SK-N-SH treated with all-trans-retinoic acid at 6 μM for 48 hours (cell line): Measurements from ENCODE around the gene REXO4.

Source experiments
- ATAC-seq: fragments of 200-7000 bp; cut with Tn5 transposase; 3 replicates; pipeline ENCODE4 v1.9.1; 2020; ENCODE audit warnings: mild to moderate bottlenecking, moderate library complexity
- BACH2 ChIP-seq: fragments of 250-450 bp; sonication (Bioruptor Pico); IDR thresholded peaks from 2 replicates; pipeline ENCODE4 v1.9.0; 2021; ENCODE audit warnings: mild to moderate bottlenecking, borderline replicate concordance
- CSDC2 ChIP-seq: fragments of 250-450 bp; sonication (Bioruptor Pico); IDR thresholded peaks from 2 replicates; pipeline ENCODE4 v1.5.0; 2020; ENCODE audit warnings: mild to moderate bottlenecking, moderate library complexity
- CSRNP3 ChIP-seq: fragments of 250-450 bp; sonication (Bioruptor Pico); IDR thresholded peaks from 2 replicates; pipeline ENCODE4 v1.5.1; 2021; ENCODE audit warnings: mild to moderate bottlenecking, moderate library complexity
- ESRRG ChIP-seq: fragments of 250-450 bp; sonication (Bioruptor Pico); IDR thresholded peaks from 2 replicates; pipeline ENCODE4 v1.6.1; 2021; ENCODE audit warnings: mild to moderate bottlenecking
- GLIS3 ChIP-seq: fragments of 250-450 bp; sonication (Bioruptor Pico); IDR thresholded peaks from 2 replicates; pipeline ENCODE4 v1.5.0; 2020; ENCODE audit warnings: mild to moderate bottlenecking, moderate library complexity
- ISL1 ChIP-seq: fragments of 250-450 bp; sonication (Bioruptor Pico); IDR thresholded peaks from 2 replicates; pipeline ENCODE4 v2.1.2; 2022; ENCODE audit warnings: mild to moderate bottlenecking, moderate library complexity
- OSR1 ChIP-seq: fragments of 250-450 bp; sonication (Bioruptor Pico); IDR thresholded peaks from 2 replicates; pipeline ENCODE4 v1.8.0; 2022; ENCODE audit warnings: moderate library complexity, mild to moderate bottlenecking, inconsistent platforms
- PATZ1 ChIP-seq: fragments of 250-450 bp; sonication (Bioruptor Pico); IDR thresholded peaks from 2 replicates; pipeline ENCODE4 v1.8.0; 2020; ENCODE audit warnings: mild to moderate bottlenecking, moderate library complexity, borderline replicate concordance
- POU6F1 ChIP-seq: fragments of 250-450 bp; sonication (Bioruptor Pico); IDR thresholded peaks from 2 replicates; pipeline ENCODE4 v1.8.0; 2021; ENCODE audit warnings: low read depth, mild to moderate bottlenecking, moderate library complexity, borderline replicate concordance
- PPARA ChIP-seq: fragments of 250-450 bp; sonication (Bioruptor Pico); IDR thresholded peaks from 2 replicates; pipeline ENCODE4 v1.5.0; 2020; ENCODE audit warnings: mild to moderate bottlenecking, borderline replicate concordance
- RARB ChIP-seq: fragments of 250-450 bp; sonication (Bioruptor Pico); IDR thresholded peaks from 2 replicates; pipeline ENCODE4 v1.8.0; 2021; ENCODE audit warnings: mild to moderate bottlenecking, moderate library complexity
- SNAI2 ChIP-seq: fragments of 250-450 bp; sonication (Bioruptor Pico); IDR thresholded peaks from 2 replicates; pipeline ENCODE4 v1.5.0; 2020; ENCODE audit warnings: mild to moderate bottlenecking, moderate library complexity
- TCF4 ChIP-seq: fragments of 250-450 bp; sonication (Bioruptor Pico); IDR thresholded peaks from 2 replicates; pipeline ENCODE4 v1.8.0; 2021; ENCODE audit warnings: mild to moderate bottlenecking, moderate library complexity, borderline replicate concordance
- TOX ChIP-seq: fragments of 250-450 bp; sonication (Bioruptor Pico); IDR thresholded peaks from 2 replicates; pipeline ENCODE4 v1.8.0; 2021; ENCODE audit warnings: mild to moderate bottlenecking, moderate library complexity, borderline replicate concordance
- ZC3H10 ChIP-seq: fragments of 250-450 bp; sonication (Bioruptor Pico); IDR thresholded peaks from 2 replicates; pipeline ENCODE4 v1.5.1; 2021; ENCODE audit warnings: mild to moderate bottlenecking, moderate library complexity
- ZFP3 ChIP-seq: fragments of 250-450 bp; sonication (Bioruptor Pico); IDR thresholded peaks from 2 replicates; pipeline ENCODE4 v1.5.0; 2020; ENCODE audit warnings: mild to moderate bottlenecking, moderate library complexity
- ZNF565 ChIP-seq: fragments of 450-650 bp; formaldehyde crosslinking; conservative IDR thresholded peaks from 2 replicates; pipeline ENCODE4 v1.5.0; 2020; ENCODE audit warnings: low read depth, mild to moderate bottlenecking, moderate library complexity
- ZNF70 ChIP-seq: fragments of 450-650 bp; formaldehyde crosslinking; IDR thresholded peaks from 2 replicates; pipeline ENCODE4 v1.5.0; 2020; ENCODE audit warnings: mild to moderate bottlenecking, moderate library complexity
- ZNF8 ChIP-seq: fragments of 450-650 bp; formaldehyde crosslinking; IDR thresholded peaks from 2 replicates; pipeline ENCODE4 v1.5.0; 2020; ENCODE audit warnings: mild to moderate bottlenecking, moderate library complexity
- TF ChIP-seq, protein P1 (sequence below): fragments of 250-450 bp; sonication (Bioruptor Pico); IDR thresholded peaks from 2 replicates; pipeline ENCODE4 v1.5.1; 2020; ENCODE audit warnings: low read depth, mild to moderate bottlenecking, moderate library complexity
- TF ChIP-seq, protein P2 (sequence below): fragments of 250-450 bp; sonication (Bioruptor Pico); IDR thresholded peaks from 2 replicates; pipeline ENCODE4 v1.5.0; 2020; ENCODE audit warnings: mild to moderate bottlenecking, moderate library complexity

Gene REXO4

DNA sequence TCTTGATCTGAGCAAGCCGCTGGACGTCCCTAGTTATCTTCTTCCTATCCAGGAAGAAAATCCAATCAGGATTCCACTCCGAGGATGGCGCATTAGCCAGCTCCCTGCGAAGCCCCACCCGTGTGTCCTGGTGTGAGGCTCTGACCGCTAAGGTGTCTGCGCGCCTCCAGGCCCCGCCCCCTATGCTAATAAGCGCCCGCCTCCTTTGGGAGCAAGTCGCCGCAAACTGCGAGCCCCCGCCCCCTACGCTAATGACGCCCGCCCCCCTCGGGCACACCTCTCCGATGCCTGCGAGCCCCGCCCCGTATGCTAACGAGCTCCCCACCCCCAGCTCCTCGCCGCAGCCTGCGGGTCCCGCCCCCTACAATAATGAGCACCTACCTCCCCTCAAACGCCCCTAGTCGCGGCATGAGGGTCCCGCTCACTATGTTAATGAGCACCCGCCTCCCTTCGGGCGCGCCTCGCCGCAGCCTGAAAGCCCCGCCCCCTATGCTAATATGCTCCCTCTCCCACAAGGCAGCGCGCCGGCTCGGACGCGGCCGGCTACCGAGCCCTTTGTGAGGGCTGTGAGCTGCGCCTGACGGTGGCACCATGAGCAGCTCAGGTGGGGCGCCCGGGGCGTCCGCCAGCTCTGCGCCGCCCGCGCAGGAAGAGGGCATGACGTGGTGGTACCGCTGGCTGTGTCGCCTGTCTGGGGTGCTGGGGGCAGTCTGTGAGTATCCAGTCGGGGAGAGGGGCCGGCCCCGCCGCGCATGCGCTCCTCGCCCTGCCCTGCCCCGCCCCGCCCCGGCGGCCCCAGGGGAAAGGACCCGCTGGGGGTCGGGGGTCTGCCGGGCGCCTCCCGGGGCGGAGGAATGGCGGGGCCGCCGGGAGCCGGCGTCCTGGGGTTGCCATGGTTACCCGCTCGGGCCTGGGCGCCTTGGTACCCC is 41.9 kb upstream of the REXO4 start, which contains the start of gene CACFD1:
CACFD1 (plus strand) TSS at position 503 of the 929 bp plus-strand sequence; CDS start at position 592, 89 bp downstream.
- TF ChIP-seq BACH2 (CRISPR knock-in tag) (no peak), ISL1 (no peak), CSDC2 (no peak), ZFP3 (no peak), POU6F1 (no peak), ZNF8 (no peak), PPARA (CRISPR knock-in tag) (no peak), CSRNP3 (CRISPR knock-in tag) (no peak), OSR1 (CRISPR knock-in tag) (no peak), ZNF565 (no peak), TCF4 (CRISPR knock-in tag) (no peak), RARB (CRISPR knock-in tag) (no peak), SNAI2 (CRISPR knock-in tag) (no peak)
- TF ChIP-seq, protein P1, sequence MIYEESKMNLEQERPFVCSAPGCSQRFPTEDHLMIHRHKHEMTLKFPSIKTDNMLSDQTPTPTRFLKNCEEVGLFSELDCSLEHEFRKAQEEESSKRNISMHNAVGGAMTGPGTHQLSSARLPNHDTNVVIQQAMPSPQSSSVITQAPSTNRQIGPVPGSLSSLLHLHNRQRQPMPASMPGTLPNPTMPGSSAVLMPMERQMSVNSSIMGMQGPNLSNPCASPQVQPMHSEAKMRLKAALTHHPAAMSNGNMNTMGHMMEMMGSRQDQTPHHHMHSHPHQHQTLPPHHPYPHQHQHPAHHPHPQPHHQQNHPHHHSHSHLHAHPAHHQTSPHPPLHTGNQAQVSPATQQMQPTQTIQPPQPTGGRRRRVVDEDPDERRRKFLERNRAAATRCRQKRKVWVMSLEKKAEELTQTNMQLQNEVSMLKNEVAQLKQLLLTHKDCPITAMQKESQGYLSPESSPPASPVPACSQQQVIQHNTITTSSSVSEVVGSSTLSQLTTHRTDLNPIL (CRISPR knock-in tag), result no peak
- TF ChIP-seq, protein P2, sequence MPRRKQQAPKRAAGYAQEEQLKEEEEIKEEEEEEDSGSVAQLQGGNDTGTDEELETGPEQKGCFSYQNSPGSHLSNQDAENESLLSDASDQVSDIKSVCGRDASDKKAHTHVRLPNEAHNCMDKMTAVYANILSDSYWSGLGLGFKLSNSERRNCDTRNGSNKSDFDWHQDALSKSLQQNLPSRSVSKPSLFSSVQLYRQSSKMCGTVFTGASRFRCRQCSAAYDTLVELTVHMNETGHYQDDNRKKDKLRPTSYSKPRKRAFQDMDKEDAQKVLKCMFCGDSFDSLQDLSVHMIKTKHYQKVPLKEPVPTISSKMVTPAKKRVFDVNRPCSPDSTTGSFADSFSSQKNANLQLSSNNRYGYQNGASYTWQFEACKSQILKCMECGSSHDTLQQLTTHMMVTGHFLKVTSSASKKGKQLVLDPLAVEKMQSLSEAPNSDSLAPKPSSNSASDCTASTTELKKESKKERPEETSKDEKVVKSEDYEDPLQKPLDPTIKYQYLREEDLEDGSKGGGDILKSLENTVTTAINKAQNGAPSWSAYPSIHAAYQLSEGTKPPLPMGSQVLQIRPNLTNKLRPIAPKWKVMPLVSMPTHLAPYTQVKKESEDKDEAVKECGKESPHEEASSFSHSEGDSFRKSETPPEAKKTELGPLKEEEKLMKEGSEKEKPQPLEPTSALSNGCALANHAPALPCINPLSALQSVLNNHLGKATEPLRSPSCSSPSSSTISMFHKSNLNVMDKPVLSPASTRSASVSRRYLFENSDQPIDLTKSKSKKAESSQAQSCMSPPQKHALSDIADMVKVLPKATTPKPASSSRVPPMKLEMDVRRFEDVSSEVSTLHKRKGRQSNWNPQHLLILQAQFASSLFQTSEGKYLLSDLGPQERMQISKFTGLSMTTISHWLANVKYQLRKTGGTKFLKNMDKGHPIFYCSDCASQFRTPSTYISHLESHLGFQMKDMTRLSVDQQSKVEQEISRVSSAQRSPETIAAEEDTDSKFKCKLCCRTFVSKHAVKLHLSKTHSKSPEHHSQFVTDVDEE, result no peak
- peak; percentile 92 for ATAC-seq

GRCh38 chr9:133458643-133459312 is 41.0 kb upstream of the REXO4 start:
- TF ChIP-seq PPARA (CRISPR knock-in tag) (no peak), TOX (CRISPR knock-in tag) (no peak), RARB (CRISPR knock-in tag) (no peak), ZC3H10 (CRISPR knock-in tag) (no peak), TCF4 (CRISPR knock-in tag) (no peak), ZNF70 (CRISPR knock-in tag) (no peak), CSRNP3 (CRISPR knock-in tag) (no peak), BACH2 (CRISPR knock-in tag) (no peak)
- TF ChIP-seq, all 23 proteins: peak for 0
- ATAC-seq, result no peak

DNA sequence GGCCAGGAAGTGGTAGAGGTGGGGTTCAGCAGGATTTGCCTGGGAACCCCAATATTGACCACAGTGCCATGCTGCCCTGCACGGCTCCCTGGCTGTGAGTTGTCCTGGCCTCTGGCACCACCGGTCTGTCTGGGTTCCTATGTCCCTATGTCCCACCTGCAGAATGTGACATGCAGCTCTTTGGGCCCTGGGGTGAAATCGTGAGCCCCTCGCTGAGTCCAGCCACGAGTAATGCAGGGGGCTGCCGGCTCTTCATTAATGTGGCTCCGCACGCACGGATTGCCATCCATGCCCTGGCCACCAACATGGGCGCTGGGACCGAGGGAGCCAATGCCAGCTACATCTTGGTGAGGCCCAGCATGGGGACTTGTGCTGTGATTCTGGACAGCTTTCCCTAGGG is 39.9 kb upstream of the REXO4 start:
- TF ChIP-seq GLIS3 (CRISPR knock-in tag) (no peak), PATZ1 (CRISPR knock-in tag) (no peak), ESRRG (CRISPR knock-in tag) (no peak), CSRNP3 (CRISPR knock-in tag) (no peak), POU6F1 (no peak), RARB (CRISPR knock-in tag) (no peak), OSR1 (CRISPR knock-in tag) (no peak)
- ATAC-seq, result no peak
